Central memory CD8-positive, alpha-beta T cell (primary cell): ENCODE data around the gene LRFN2.

Experiments
- ATAC-seq: fragments of 150-1000 bp; cut with Tn5 transposase; replicated peaks from 2 replicates; pipeline ENCODE4 v1.10.0; 2022; ENCODE audit warnings: mild to moderate bottlenecking, moderate FRiP score, moderate number of reproducible peaks; ENCODE audit not compliant: poor library complexity, severe bottlenecking; ENCODE audit errors: extremely low read depth
- DNase-seq, 2 donors: peaks; one replicate each; pipeline ENCODE4 v3.0.0; 2021; ENCODE audit warnings: low spot score in 2 of 2
- H3K27ac Mint-ChIP-seq: one replicate; pipeline ENCODE4 v1.8.0; 2022; ENCODE audit warnings: low read depth, mild to moderate bottlenecking, moderate library complexity, mixed read lengths
- H3K27me3 Mint-ChIP-seq: one replicate; pipeline ENCODE4 v1.8.0; 2022; ENCODE audit warnings: mixed read lengths
- H3K36me3 Mint-ChIP-seq: one replicate; pipeline ENCODE4 v1.8.0; 2022; ENCODE audit warnings: mild to moderate bottlenecking, moderate library complexity, mixed read lengths; ENCODE audit not compliant: insufficient read depth
- H3K4me1 Mint-ChIP-seq: one replicate; pipeline ENCODE4 v1.8.0; 2022; ENCODE audit warnings: mixed read lengths
- H3K4me3 Mint-ChIP-seq: one replicate; pipeline ENCODE4 v1.8.0; 2022; ENCODE audit warnings: mild to moderate bottlenecking, moderate library complexity, mixed read lengths
- H3K9me3 Mint-ChIP-seq: one replicate; pipeline ENCODE4 v1.8.0; 2022; ENCODE audit warnings: mixed read lengths

Gene LRFN2

GRCh38 chr6:40378071-40378724, 209.0 kb downstream of the LRFN2 start:
- H3K4me1 Mint-ChIP-seq = peaks cover 13% of the 10 kb centered on the region
- DNase-seq = peak in 1 of 2 donors; percentile 4
- no peak for ATAC-seq
- no peaks in the 10 kb centered on the region for H3K27me3 Mint-ChIP-seq
- no peaks in the 10 kb centered on the region for H3K9me3 Mint-ChIP-seq
- no peak overlapping the region for H3K4me3 Mint-ChIP-seq
- H3K36me3 Mint-ChIP-seq = peaks cover 2% of the 10 kb centered on the region
- H3K27ac Mint-ChIP-seq = no peak overlapping the region

GRCh38 chr6:40377173-40377806, 209.9 kb downstream of the LRFN2 start:
- no peak for ATAC-seq
- peaks cover 13% of the 10 kb centered on the region for H3K4me1 Mint-ChIP-seq

DNA sequence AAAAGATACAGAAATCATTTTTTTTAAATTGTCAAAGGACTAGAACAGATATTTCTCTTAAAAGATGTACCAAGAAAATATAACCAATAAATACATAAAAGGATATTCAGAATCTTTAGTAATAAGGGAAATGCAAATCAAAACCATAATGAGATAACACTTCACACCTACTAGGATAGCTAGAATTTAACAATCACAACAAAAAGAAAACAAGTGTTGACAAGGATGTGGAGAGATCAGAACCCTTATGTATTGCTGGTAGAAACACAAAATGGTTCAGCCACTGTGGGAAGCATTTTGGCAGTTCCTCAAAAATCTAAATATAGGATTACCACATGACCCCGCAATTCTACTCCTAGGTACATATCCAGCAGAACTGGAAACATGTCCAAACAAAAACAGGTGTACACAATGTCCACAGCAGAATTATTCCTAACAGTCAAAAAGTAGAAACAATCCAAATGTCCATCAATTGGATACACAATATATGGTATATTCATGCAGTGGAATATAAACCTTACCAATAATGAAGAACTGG, 211.0 kb downstream of the LRFN2 start:
- no peak overlapping the region for H3K4me3 Mint-ChIP-seq
- H3K4me1 Mint-ChIP-seq = peaks cover 13% of the 10 kb centered on the region
- no peaks in the 10 kb centered on the region for H3K9me3 Mint-ChIP-seq
- DNase-seq (no peak), ATAC-seq (no peak)
- peaks cover 2% of the 10 kb centered on the region for H3K36me3 Mint-ChIP-seq
- no peaks in the 10 kb centered on the region for H3K27me3 Mint-ChIP-seq
- H3K27ac Mint-ChIP-seq = peak overlapping the region; percentile 5

More at GRCh38 chr6:40377173-40377806, 209.9 kb downstream of the LRFN2 start:
- peaks cover 2% of the 10 kb centered on the region for H3K36me3 Mint-ChIP-seq
- H3K27me3 Mint-ChIP-seq = no peaks in the 10 kb centered on the region
- DNase-seq = no peak
- H3K4me3 Mint-ChIP-seq = no peak overlapping the region
- H3K27ac Mint-ChIP-seq = peak overlapping the region; percentile 5
- no peaks in the 10 kb centered on the region for H3K9me3 Mint-ChIP-seq

DNA sequence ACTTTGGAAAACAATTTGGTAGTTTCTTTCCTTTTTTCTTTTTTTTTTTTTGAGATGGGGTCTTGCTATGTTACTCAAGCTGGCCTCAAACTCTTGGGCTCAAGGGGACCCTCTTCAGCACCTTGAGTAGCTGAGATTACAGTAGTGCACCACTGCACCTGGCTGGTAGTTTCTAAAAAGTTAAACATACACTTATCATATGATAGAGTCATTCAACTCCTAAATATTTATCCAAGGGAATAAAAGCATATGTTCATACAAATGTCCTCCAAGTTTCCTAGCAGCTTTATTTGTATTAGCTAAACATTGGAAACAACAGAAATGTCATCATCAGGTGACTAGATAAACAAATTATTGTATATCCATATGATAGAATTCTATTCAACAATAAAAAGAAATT, 213.9 kb downstream of the LRFN2 start:
- Mint-ChIP-seq H3K27ac (no peak overlapping the region), H3K27me3 (no peaks in the 10 kb centered on the region), H3K9me3 (no peaks in the 10 kb centered on the region), H3K4me3 (no peak overlapping the region), H3K36me3 (peaks cover 2% of the 10 kb centered on the region), H3K4me1 (peaks cover 33% of the 10 kb centered on the region)
- DNase-seq (no peak), ATAC-seq (no peak)

DNA sequence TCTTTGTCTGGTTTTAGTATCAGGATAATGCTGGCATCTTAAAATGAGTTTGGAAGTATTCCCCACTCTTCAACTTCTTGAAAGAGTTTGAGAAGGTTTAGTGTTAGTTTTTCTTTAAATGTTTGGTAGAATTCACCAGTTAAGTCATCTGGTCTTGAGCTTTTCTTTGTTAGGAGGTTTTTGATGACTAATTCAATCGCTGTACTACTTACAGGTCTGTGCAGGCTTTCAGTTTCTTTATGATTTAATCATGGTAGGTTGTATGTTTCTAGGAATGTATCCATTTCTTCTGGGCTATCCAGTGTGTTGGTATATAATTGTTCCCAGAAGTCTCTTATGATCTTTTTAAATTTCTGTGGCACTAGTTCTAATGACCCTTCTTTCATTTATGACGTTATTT, 215.5 kb downstream of the LRFN2 start:
- no peaks in the 10 kb centered on the region for H3K9me3 Mint-ChIP-seq
- DNase-seq (no peak), ATAC-seq (no peak)
- no peak overlapping the region for H3K4me3 Mint-ChIP-seq
- H3K36me3 Mint-ChIP-seq = no peaks in the 10 kb centered on the region
- H3K27ac Mint-ChIP-seq = peak overlapping the region; percentile 23
- peaks cover 28% of the 10 kb centered on the region for H3K4me1 Mint-ChIP-seq
- H3K27me3 Mint-ChIP-seq = no peaks in the 10 kb centered on the region

DNA sequence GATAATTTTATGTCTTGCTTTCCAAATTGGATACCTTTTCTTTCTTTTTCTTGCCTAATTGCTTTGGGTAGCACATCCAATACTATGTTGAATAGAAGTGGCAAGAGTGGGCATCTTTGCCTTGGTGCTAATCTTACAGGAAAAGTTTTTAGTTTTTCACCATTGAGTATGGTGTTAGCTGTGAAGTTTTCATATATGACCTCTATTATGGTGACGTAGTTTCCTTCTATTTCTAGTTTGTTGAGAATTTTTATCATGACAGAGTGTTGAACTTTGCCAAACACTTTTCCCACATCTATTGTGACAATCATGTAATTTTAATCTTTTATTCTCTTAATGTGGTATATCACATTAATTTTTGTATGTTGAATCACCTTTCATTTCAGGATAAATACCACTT, 216.1 kb downstream of the LRFN2 start:
- ATAC-seq (no peak), DNase-seq (no peak)
- Mint-ChIP-seq H3K27ac (peak overlapping the region; percentile 23), H3K36me3 (peaks cover 2% of the 10 kb centered on the region), H3K9me3 (no peaks in the 10 kb centered on the region), H3K27me3 (no peaks in the 10 kb centered on the region), H3K4me1 (peaks cover 22% of the 10 kb centered on the region), H3K4me3 (no peak overlapping the region)

DNA sequence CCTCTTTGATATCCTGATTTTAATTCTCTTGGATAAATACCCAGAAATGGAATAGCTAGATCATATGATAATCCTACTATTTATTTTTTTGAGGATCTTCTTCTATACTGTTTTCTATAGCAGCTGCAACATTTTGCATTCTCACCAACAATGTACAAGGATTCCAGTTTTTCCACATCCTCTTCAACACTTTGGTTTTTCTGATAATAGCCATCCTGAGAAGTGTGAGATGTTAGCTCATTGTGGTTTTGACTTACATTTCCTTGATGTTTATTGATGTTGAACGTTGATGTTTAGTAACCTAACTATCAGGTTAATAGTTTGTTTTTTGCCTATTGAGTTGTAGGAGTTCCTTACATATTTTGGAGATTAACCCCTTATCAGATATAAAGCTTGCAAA, 217.3 kb downstream of the LRFN2 start:
- Mint-ChIP-seq H3K27me3 (no peaks in the 10 kb centered on the region), H3K36me3 (peaks cover 2% of the 10 kb centered on the region), H3K9me3 (no peaks in the 10 kb centered on the region), H3K4me3 (no peak overlapping the region), H3K27ac (no peak overlapping the region), H3K4me1 (peaks cover 20% of the 10 kb centered on the region)
- DNase-seq (no peak), ATAC-seq (peak; percentile 40)

DNA sequence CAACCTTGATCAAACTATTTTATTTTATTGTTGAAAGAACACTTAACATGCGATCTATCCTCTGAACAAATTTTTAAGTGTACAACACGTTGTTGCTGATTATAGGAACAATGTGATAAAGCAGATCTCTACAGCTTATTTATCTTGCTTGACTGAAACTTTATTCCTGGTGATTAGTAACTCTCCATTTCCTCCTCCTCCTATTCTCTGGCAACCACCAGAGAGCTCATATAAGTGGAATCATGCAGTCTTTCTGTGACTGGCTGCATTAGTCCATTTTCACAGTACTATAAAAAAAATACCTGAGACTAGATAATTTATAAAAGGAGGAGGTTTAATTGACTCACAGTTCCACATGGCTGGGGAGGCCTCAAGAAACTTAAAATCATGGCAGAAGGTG, 218.1 kb downstream of the LRFN2 start:
- Mint-ChIP-seq H3K9me3 (no peaks in the 10 kb centered on the region), H3K36me3 (peaks cover 2% of the 10 kb centered on the region), H3K27ac (no peak overlapping the region), H3K27me3 (no peaks in the 10 kb centered on the region), H3K4me1 (peaks cover 21% of the 10 kb centered on the region), H3K4me3 (no peak overlapping the region)
- DNase-seq (no peak), ATAC-seq (no peak)

- Mint-ChIP-seq H3K27ac (no peak overlapping the region), H3K4me1 (peaks cover 6% of the 10 kb centered on the region), H3K9me3 (no peaks in the 10 kb centered on the region), H3K4me3 (no peak overlapping the region), H3K27me3 (peaks cover 44% of the 10 kb centered on the region), H3K36me3 (peaks cover 6% of the 10 kb centered on the region)
- ATAC-seq = no peak
- peak in 1 of 2 donors; percentile 1 for DNase-seq
Observed at GRCh38 chr6:40362859-40363258, 224.3 kb downstream of the LRFN2 start.

DNA sequence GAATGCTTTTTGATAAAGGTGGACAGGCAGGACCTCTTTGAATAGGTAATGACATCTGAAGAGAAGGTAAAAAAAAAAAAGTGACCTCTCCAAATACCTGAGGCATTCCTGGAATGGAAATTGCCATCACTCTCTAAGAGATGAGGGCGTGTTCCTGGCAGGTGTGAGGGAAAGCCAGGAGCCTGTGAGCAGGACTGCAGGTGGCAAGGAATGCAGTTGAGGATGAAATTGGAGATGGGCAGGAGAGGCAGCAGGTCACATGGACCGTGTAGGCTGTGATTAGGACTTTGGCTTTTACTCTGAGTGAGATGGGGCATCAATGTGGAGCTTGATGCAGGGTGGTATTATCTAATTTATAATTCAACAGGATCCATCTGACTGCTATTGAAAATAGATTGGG, 227.4 kb downstream of the LRFN2 start:
- peaks cover 44% of the 10 kb centered on the region for H3K27me3 Mint-ChIP-seq
- H3K4me1 Mint-ChIP-seq = peaks cover 6% of the 10 kb centered on the region

GRCh38 chr6:40358473-40359460, 228.4 kb downstream of the LRFN2 start:
- Mint-ChIP-seq H3K4me3 (no peak overlapping the region), H3K36me3 (peaks cover 4% of the 10 kb centered on the region), H3K9me3 (no peaks in the 10 kb centered on the region), H3K27me3 (peaks cover 44% of the 10 kb centered on the region), H3K27ac (no peak overlapping the region), H3K4me1 (peaks cover 2% of the 10 kb centered on the region)
- ATAC-seq = no peak
- peak in 1 of 2 donors; percentile 4 for DNase-seq

More for the DNA sequence above, 227.4 kb downstream of the LRFN2 start:
- Mint-ChIP-seq H3K9me3 (no peaks in the 10 kb centered on the region), H3K4me3 (no peak overlapping the region), H3K27ac (no peak overlapping the region), H3K36me3 (peaks cover 4% of the 10 kb centered on the region)
- ATAC-seq (no peak), DNase-seq (no peak)

- Mint-ChIP-seq H3K4me3 (no peak overlapping the region), H3K36me3 (peaks cover 4% of the 10 kb centered on the region), H3K27ac (no peak overlapping the region), H3K9me3 (no peaks in the 10 kb centered on the region), H3K4me1 (no peaks in the 10 kb centered on the region), H3K27me3 (peaks cover 26% of the 10 kb centered on the region)
- ATAC-seq (no peak), DNase-seq (no peak)
Observed at GRCh38 chr6:40356242-40356910, 230.8 kb downstream of the LRFN2 start.
